ENCODE measurements around the gene MAGED1. TPM values are rescaled to one million over a fixed set of nuclear protein-coding genes. Genes with fewer than 3 reads are reported as not detected.

The MAGED1 gene
- total and polyA plus RNA-seq, 2 donors (not counting 1 experiment from before 2014, with no cell fraction given) = 28.3 to 29.1 TPM

DNA sequence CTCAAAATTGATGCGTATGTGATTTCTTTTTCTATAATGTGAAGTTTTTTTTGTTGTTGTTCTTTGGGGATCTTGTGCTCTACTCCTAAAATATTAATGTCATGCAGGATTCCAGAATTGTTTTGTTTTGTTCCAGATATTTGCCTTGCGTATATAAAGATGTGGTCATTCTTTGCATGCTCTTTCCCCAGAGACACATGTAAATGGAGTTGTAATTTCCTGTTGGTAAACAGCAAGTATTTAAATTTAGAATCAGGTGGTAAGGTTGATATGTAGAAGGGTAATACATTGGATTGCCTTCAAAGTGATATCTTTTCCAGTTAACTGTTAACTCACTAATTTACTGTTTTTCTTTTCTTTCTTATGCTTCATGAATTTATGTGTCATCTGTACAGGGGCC is 23.1 kb upstream of the MAGED1 start:
- Mint-ChIP-seq H3K4me3 (no peak overlapping the region), H3K9me3 (ENCODE audit: insufficient read depth) (no peaks in the 10 kb centered on the region), H3K4me1 (peaks cover 15% of the 10 kb centered on the region), H3K27me3 (no peaks in the 10 kb centered on the region), H3K27ac (no peak overlapping the region)
- CTCF ChIA-PET = no interaction called here
- Histone ChIP-seq H4K20me1 (ENCODE audit: control insufficient read depth, insufficient read depth, low read length, poor library complexity, severe bottlenecking) (no peaks in the 10 kb centered on the region), H3K27ac (ENCODE audit: low read length in 2 of 2) (no peak overlapping the region), H3K27me3 (replicated peaks in 1 of 4; ENCODE audit: control extremely low read depth in 1 of 4, control insufficient read depth in 3 of 4, insufficient read depth in 4 of 4, low read length in 3 of 4) (no peaks in the 10 kb centered on the region), H2AFZ (ENCODE audit: insufficient read depth, low read depth, low read length, poor library complexity, severe bottlenecking) (no peak overlapping the region), H3K4me2 (replicated peaks; ENCODE audit: low read depth, low read length, poor library complexity, severe bottlenecking) (no peak overlapping the region), H3K4me3 (ENCODE audit: control extremely low read depth in 1 of 5, extremely low read depth in 1 of 5, insufficient read depth in 1 of 5, low read depth in 2 of 5, low read length in 4 of 5) (no peak overlapping the region), H3K9me3 (ENCODE audit: control extremely low read depth in 1 of 3, control insufficient read depth in 2 of 3, insufficient read depth in 1 of 3, low read length in 2 of 3) (no peaks in the 10 kb centered on the region), H3K79me2 (ENCODE audit: control insufficient read depth, insufficient read depth, low read length) (peaks cover 16% of the 10 kb centered on the region), H3K36me3 (replicated peaks in 1 of 2; ENCODE audit: control extremely low read depth in 1 of 2, control insufficient read depth in 1 of 2, extremely low read depth in 1 of 2, insufficient read depth in 2 of 2, low read length in 1 of 2) (no peaks in the 10 kb centered on the region), H3K9ac (ENCODE audit: low read length) (no peak overlapping the region), H3K4me1 (ENCODE audit: control insufficient read depth in 2 of 2, insufficient read depth in 2 of 2, low read length in 2 of 2) (no peaks in the 10 kb centered on the region)
- DNase-seq (no peak), ATAC-seq (ENCODE audit: low read depth) (no peak)
- TF ChIP-seq EZH2 (IDR thresholded peaks at IDR 0.05; ENCODE audit: borderline replicate concordance, insufficient read depth, low read depth, low read length, poor library complexity, severe bottlenecking) (no peak), CTCF (IDR thresholded peaks at IDR 0.05) (no peak)
- WGBS (ENCODE audit: insufficient coverage) = no CpG with 5 or more reads among the region's 2 CpGs
- intact Hi-C loops (cut with micrococcal nuclease) = no loop called here
- POLR2A ChIA-PET = no interaction called here

- CTCF ChIA-PET = no interaction called here
- H3K79me2 ChIP-seq (ENCODE audit: control insufficient read depth, insufficient read depth, low read length) = no peaks in the 10 kb centered on the region
Observed at GRCh38 chrX:51874123-51874522, 19.3 kb upstream of the MAGED1 start.

More at GRCh38 chrX:51874123-51874522, 19.3 kb upstream of the MAGED1 start:
- Histone ChIP-seq H3K4me3 (ENCODE audit: control extremely low read depth in 1 of 5, extremely low read depth in 1 of 5, insufficient read depth in 1 of 5, low read depth in 2 of 5, low read length in 4 of 5) (no peak overlapping the region), H4K20me1 (ENCODE audit: control insufficient read depth, insufficient read depth, low read length, poor library complexity, severe bottlenecking) (no peaks in the 10 kb centered on the region), H3K9me3 (ENCODE audit: control extremely low read depth in 1 of 3, control insufficient read depth in 2 of 3, insufficient read depth in 1 of 3, low read length in 2 of 3) (no peaks in the 10 kb centered on the region), H2AFZ (ENCODE audit: insufficient read depth, low read depth, low read length, poor library complexity, severe bottlenecking) (no peak overlapping the region), H3K27me3 (replicated peaks in 1 of 4; ENCODE audit: control extremely low read depth in 1 of 4, control insufficient read depth in 3 of 4, insufficient read depth in 4 of 4, low read length in 3 of 4) (no peaks in the 10 kb centered on the region), H3K4me2 (replicated peaks; ENCODE audit: low read depth, low read length, poor library complexity, severe bottlenecking) (no peak overlapping the region), H3K27ac (ENCODE audit: low read length in 2 of 2) (no peak overlapping the region), H3K4me1 (ENCODE audit: control insufficient read depth in 2 of 2, insufficient read depth in 2 of 2, low read length in 2 of 2) (no peaks in the 10 kb centered on the region), H3K9ac (ENCODE audit: low read length) (no peak overlapping the region), H3K36me3 (replicated peaks in 1 of 2; ENCODE audit: control extremely low read depth in 1 of 2, control insufficient read depth in 1 of 2, extremely low read depth in 1 of 2, insufficient read depth in 2 of 2, low read length in 1 of 2) (no peaks in the 10 kb centered on the region)
- H3K4me1 Mint-ChIP-seq = peaks cover 15% of the 10 kb centered on the region
- peak overlapping the region; percentile 55 for H3K27ac Mint-ChIP-seq
- H3K27me3 Mint-ChIP-seq = no peaks in the 10 kb centered on the region
- no peak overlapping the region for H3K4me3 Mint-ChIP-seq
- DNase-seq = peak; percentile 14
- POLR2A ChIA-PET = no interaction called here
- no peak for ATAC-seq (ENCODE audit: low read depth)
- intact Hi-C loops (cut with micrococcal nuclease) = no loop called here
- no CpG with 5 or more reads among the region's 1 CpG for WGBS (ENCODE audit: insufficient coverage)
- H3K9me3 Mint-ChIP-seq (ENCODE audit: insufficient read depth) = no peaks in the 10 kb centered on the region
- TF ChIP-seq EZH2 (IDR thresholded peaks at IDR 0.05; ENCODE audit: borderline replicate concordance, insufficient read depth, low read depth, low read length, poor library complexity, severe bottlenecking) (no peak), CTCF (IDR thresholded peaks at IDR 0.05) (no peak)

Measured in B cell (primary cell).